GM18951 (cell line): ENCODE data around the gene SLC1A5.

Experiments
- POLR2A ChIP-seq: IDR thresholded peaks from 4 replicates; pipeline ENCODE4 v1.6.1; 2011; ENCODE audit warnings: mild to moderate bottlenecking; ENCODE audit not compliant: insufficient read length, insufficient read depth; ENCODE audit errors: extremely low read depth
- in situ Hi-C: fragments of 300-500 bp; cut with MboI; formaldehyde crosslinking; loops from one replicate; pipeline ENCODE4 v1.12.0; 2022; ENCODE audit warnings: low sequenced_read_pairs, mixed read lengths, inconsistent platforms; ENCODE audit not compliant: unreplicated experiment

The SLC1A5 gene

GRCh38 chr19:46755077-46755852, 33.1 kb downstream of the SLC1A5 start:
- in situ Hi-C loops: loop anchor here (25.0 kb wide), 1 partner anchor 232 kb away; no protein-coding TSS in a partner anchor

GRCh38 chr19:46753420-46754155, 34.8 kb downstream of the SLC1A5 start:
- no peak for TF ChIP-seq POLR2A
- in situ Hi-C loops: loop anchor here (5.0 to 25.0 kb wide), 2 partner anchors 89 to 234 kb away; no protein-coding TSS in a partner anchor

More at GRCh38 chr19:46755077-46755852, 33.1 kb downstream of the SLC1A5 start:
- no peak for TF ChIP-seq POLR2A

- TF ChIP-seq POLR2A: no peak
These were observed 39.9 kb downstream of the SLC1A5 start for GRCh38 chr19:46748325-46749109.

GRCh38 chr19:46746281-46747057, 41.9 kb downstream of the SLC1A5 start, which contains the start of gene STRN4:
Gene STRN4, minus strand, starts transcription at chr19:46746450. Its CDS starts 20 bp downstream, at chr19:46746430.
- peak; percentile 77 for TF ChIP-seq POLR2A
- in situ Hi-C loops: no loop called here

More at GRCh38 chr19:46748325-46749109, 39.9 kb downstream of the SLC1A5 start:
- in situ Hi-C loops: no loop called here

- in situ Hi-C loops: no loop called here
- TF ChIP-seq POLR2A: no peak
These were observed 42.7 kb downstream of the SLC1A5 start, which contains the start of gene FKRP for GRCh38 chr19:46745521-46746280. Gene FKRP, plus strand, starts transcription at chr19:46746057. Its CDS starts 9,394 bp downstream, at chr19:46755451.

- in situ Hi-C loops: no loop called here
- TF ChIP-seq POLR2A: no peak
These were observed 43.4 kb downstream of the SLC1A5 start for GRCh38 chr19:46745030-46745429.

- TF ChIP-seq POLR2A: no peak
- in situ Hi-C loops: no loop called here
These were observed 44.2 kb downstream of the SLC1A5 start for GRCh38 chr19:46744005-46744691.

GRCh38 chr19:46742926-46743480, 45.4 kb downstream of the SLC1A5 start:
- no peak for TF ChIP-seq POLR2A
- in situ Hi-C loops: no loop called here

GRCh38 chr19:46741447-46741846, 46.9 kb downstream of the SLC1A5 start:
- in situ Hi-C loops: no loop called here
- TF ChIP-seq POLR2A: no peak

- TF ChIP-seq POLR2A: no peak
- in situ Hi-C loops: no loop called here
These were observed 49.1 kb downstream of the SLC1A5 start for GRCh38 chr19:46739290-46739771.
